Activated CD4-positive, alpha-beta T cell treated with anti-CD3 and anti-CD28 coated beads for 1 hour (primary cell): ENCODE measurements around the gene SYNC.
"Not testable (repeated sequence)": the region's sequence is repeated elsewhere in the genome, so short reads cannot be mapped to it uniquely, and the experiment has no call there.

ENCODE experiments used
- DNase-seq: peaks from one replicate; pipeline ENCODE4 v3.0.0-alpha.2; 2020

Gene SYNC

DNA sequence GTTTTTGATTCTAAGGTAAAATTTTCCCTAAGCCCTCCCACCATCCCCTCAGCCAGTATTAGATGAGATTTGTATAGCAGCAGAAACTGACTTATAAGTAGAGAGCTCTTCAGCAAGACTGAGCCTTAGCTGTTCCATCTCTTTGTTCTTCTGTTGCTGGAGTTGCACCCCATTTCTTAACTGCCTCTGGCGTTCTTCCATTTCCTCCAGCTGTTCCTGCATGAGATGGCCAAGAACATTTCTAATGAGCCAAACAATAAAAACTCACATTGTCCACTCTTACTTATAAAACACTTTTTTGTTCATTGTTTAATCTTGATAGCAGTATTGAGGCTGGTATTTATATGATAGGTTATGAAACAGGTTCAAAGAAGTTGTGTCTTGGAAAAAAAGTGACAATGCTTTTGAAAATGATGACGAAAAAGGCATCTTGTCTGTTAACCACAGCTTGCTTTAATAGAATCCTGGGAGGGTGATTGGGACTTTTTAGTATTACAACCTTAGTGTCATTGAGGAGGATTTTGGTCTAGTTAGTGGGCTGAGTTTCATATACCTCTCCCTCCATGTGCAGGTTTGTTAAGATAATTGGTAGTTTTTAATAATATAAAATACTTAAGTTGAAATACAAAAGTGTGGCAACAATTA is 18.3 kb downstream of the SYNC start:
- DNase-seq = no peak

DNA sequence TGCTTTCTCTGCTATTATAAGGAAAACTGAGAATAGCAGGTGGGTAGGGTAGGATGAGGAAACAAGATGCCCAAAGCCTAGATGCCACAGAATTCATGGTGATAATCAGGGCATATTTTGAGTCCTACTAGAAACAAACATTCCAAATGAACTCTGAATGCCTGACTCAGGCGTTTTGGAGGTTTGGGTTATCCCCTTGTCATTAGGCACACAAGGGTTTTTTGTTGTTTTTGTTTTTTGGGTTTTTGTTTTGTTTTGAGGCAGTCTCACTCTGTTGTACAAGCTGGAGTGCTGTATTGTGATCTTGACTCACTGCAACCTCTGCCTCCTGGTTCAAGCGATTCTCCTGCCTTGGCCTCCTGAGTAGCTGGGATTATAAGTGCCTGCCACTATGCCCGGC is 19.2 kb downstream of the SYNC start:
- no peak for DNase-seq

DNA sequence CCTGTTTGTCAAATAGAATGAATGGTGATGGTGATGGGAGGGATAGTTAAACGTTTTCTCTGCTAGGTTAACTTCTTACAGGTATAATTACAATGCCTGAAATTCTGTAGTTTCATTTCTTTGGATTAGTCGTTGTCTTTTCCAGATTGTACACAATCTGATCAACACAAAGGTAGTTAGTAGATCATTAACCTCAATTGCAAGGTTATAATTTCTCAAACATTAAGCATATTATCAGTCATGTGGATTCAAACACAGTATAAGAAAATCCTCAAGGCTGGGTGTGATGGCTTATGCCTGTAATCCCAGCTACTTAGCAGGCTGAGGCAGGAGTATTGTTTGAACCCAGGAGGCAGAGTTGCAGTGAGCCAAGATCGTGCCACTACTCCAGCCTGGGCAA is 20.6 kb downstream of the SYNC start:
- no peak for DNase-seq

DNA sequence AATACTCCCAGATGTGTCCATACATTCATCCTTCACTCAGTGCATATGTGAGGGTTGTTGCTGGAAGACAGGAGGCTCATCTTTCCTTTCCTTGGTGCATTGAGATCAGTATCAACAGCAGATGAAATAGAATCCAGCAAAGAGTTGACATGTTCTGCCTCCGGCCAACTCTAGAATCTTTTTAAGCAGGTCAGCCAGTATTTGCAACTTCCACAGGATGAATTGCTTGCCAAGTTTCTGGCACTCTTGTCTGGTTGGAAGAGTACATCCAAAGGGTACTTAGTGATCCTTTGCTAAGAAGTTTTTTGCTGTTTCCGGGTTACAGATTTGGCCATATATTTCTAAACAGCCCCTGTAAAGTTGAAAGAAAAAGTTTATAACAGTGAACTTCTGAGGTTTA is 21.1 kb downstream of the SYNC start:
- no peak for DNase-seq

DNA sequence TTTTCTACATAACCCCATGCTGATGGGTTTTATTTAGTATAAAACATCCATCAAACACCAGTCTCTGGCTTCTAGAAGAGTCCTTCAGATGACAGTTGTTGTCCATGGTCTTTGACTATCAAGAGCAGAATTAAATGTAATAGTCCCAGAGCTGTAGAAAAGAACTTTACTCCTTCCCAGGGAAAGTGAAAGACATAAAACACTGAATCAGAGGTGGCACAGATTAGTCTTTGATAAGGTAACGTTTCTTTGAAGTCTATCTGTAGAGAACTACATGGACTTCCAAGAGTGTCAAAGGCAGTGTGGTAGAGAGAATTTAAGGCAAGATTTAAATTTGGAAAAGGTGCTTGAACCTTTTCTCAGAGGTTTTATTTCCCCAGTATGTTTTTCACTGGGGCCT is 21.9 kb downstream of the SYNC start:
- no peak for DNase-seq

DNA sequence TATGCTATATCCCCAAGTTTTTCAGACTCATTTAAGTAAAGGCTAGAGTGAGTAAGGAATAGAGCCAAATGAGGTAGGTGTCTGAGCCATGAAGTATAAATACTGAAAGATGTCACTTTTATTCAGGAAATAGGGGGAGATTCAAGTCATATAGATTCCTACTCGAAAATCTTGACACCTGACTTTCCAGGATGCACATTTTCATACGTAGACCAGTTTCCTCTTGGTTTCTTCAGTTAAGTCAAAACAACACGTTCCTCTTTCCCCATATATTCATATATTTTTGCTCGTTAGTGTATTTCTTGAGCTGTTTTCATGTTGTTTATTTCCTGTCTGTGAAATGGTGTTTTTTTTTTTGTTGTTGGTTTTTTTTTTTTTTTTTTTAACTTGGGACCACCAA is 22.6 kb downstream of the SYNC start:
- DNase-seq = not testable (repeated sequence)

DNA sequence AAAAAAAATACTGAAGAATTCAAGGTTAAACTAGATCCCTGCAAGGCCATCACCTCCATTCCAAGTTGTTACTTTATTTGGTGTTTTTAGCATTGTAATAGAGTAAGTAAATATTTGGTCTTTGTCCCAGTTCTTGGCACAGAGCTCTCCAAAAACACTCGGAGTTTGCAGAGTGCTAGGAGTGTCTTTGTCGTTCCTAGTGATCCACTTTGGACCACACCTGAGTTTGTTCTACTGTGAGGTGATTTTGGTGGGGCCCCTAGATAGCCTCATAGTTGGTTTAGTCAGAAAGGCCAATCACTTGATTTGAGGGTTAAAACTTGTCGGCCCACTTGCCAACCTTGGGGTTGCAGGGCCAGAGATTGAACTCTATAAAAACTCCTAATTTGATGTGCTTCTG is 25.6 kb downstream of the SYNC start:
- no peak for DNase-seq

DNA sequence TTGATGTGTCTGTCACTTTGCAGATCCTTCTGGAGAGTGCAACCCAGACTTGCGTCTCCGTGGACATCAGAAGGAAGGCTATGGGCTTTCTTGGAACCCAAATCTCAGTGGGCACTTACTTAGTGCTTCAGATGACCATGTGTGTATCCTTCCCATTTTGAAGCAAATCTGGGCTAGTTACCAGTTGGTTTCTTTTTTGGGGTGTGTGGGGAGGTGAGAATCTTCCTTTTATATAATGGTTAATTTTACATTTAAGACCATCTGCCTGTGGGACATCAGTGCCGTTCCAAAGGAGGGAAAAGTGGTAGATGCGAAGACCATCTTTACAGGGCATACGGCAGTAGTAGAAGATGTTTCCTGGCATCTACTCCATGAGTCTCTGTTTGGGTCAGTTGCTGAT is 33.9 kb downstream of the SYNC start:
- not testable (repeated sequence) for DNase-seq

DNA sequence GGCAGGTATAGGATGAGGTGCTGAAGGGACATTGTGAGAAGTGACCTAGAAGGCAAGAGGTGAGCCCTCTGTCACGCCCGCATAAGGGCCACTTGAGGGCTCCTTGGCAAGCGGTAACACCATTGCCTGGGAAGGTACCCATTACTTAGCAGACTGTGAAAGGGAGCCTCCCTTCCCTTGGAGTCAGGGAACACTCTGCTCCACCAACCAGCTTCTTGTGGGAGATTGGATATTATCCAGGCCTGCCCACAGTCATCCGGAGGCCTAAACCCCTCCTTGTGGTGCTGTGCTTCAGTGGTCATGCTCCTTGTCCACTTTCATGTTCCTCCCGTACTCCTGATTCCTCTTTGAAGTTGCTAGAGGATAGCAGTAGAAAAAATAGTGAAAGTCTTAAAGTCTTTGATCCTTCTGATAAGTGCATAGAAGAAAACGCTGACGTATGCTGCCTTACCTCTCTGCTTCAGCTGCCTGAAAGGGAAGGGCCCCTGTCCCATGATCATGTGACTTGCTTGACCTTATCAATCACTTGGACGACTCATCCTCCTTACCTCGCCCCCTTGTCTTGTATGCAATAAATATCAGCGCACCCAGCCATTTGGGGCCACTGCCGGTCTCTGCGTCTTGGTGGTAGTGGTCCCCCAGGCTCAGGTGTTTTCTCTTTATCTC is 35.5 kb downstream of the SYNC start:
- DNase-seq = no peak

DNA sequence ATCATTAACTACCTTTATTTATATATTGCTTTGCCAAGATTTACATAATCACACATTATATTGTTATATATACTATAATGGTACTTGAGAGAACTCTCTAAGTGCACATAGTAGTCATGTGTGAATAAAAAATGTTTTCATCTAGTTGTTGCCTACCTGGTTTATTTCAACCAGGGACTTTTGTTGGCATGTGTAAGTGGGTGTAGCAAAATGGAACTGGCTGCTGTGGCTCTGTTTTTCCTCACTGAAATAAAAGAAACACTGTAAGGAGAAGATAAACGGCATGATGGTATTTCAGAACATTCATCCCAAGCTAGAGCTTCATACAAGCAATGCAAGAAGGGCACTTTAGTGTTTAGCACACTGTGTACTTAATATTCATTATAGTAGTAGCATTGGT is 36.7 kb downstream of the SYNC start:
- no peak for DNase-seq

DNA sequence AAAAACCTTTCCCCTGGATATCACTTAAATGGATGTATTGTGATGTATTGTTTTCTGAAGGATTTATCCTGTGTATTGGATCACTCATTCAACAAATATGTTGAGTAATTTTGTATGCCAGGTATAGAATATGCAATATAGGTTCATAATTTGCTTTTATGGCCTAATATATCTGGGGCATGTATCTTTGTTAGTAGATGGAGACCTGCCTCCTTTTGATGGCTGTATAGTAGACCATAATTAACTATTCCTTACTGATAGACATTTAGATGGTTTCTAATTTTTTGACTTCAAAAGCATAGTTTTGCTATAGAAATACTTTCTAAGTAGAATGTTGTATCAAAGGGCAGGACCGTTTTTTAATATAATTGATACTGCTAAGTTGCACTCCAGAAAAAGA is 43.0 kb downstream of the SYNC start:
- DNase-seq = no peak

DNA sequence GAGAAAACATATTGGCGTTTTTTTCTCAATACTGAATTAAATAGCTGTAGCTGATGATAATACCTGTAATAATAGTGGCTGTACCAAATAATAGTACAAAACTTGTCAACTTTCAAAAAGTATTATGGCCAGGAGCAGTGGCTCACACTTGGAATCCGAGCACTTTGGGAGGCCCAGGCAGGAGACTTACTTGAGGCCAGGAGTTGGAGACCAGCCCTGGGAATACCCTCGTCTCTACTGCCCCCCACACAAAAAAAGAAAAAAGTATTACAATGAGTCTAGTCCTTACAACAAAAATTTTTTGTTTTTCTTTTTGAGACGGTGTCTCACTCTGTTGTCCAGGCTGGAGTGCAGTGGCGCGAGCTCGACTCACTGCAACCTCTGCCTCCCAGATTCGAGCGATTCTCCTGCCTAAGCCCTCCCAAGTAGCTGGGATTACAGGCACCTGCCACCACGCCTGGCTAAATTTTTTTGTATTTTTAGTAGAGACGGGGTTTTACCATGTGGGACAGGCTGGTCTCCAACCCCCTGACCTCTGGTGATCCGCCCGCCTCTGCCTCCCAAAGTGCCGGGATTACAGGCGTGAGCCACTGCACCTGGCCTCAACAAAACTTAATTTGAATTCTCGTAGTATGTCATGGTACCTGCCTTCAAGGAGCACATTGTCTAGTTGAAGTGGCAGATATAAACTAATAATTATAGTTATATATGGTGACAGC is 50.2 kb downstream of the SYNC start:
- no peak for DNase-seq

DNA sequence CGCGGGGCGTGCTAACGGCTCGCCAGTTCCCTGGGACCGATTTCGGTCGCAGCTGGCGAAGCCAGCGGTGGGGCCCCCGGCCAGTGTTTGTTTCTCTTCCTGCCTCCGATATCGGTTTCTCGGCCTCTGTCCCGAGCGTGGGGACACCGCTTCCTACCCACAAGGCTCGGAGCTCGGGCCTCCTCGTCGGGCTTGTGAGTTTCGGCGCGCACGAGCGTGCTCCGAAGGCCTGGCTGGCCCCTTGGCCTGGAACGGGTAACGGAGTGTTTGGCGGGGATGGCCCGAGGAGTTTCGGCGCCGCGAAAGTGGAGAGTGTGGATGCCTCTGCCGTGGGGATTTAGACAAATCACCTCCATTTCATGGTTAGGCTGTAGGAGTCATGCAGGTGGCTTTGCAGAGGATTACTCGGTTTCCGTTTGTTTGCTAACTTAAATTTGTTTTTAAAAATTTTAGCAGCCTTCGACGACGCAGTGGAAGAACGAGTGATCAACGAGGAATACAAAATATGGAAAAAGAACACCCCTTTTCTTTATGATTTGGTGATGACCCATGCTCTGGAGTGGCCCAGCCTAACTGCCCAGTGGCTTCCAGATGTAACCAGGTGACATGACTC is 51.0 kb downstream of the SYNC start:
- no peak for DNase-seq

DNA sequence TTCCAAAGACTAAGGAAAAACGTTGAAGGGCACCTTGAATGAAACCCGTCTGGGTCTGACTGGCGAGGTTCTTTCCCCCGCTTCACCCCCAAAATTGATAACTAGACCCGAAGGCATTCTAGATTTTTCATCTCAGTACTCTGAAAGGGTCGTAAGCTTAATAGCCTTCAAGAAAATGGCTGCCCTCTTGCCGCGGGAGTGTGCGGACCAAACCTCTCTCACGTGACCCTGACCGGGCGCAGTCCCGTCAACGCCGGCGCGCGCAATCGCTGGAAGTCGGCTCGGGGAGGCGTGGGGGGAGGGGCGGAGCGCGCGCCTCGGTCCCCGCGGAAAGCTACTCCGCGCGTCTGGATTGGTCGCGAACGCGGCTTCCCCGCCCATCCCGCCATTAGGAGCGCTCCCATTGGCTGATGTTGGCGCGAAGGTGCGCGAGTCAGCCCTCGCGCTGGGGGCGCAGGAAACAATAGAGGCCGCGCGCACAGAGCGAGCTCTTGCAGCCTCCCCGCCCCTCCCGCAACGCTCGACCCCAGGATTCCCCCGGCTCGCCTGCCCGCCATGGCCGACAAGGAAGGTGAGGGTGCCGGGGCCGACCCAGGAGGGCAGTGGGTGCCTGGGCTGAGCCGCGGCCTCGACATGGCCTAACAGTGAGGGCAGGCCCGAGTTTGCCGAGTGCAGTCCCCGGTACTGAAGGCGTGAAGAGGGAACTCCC is 51.7 kb downstream of the SYNC start, which contains the start of gene RBBP4:
Gene RBBP4 (plus strand): TSS at position 457 of the 709 bp plus-strand sequence. CDS start 99 bp downstream, at position 556.
- peak; percentile 98 for DNase-seq

DNA sequence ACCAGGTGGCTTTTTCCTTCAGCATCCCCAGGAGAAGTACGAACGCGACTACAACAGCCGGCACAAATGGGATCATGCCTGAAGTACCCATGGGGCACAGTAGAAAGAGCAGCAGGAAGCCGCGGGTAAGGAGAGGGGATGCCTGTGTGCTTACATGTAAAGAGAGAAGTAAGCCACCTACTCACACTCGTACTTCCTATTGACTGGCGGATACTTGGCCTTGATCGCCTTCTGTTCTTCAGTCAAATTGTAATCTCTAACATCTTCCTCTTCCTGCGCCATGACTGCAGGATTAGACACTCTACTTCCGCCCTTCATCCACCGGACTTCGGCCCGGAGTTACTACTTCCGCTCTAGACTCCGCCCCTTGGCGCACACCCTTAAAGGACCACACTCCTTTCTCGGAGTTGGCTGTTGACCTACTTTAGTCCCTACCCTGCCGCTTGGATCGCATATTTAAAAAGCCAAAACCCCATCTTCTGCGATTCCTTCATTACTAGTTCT is 52.3 kb downstream of the SYNC start, which contains the start of gene ZBTB8OS:
Gene ZBTB8OS (minus strand): TSS at position 303 of the 504 bp plus-strand sequence. CDS start 21 bp downstream, at position 282.
- DNase-seq = peak; percentile 75

DNA sequence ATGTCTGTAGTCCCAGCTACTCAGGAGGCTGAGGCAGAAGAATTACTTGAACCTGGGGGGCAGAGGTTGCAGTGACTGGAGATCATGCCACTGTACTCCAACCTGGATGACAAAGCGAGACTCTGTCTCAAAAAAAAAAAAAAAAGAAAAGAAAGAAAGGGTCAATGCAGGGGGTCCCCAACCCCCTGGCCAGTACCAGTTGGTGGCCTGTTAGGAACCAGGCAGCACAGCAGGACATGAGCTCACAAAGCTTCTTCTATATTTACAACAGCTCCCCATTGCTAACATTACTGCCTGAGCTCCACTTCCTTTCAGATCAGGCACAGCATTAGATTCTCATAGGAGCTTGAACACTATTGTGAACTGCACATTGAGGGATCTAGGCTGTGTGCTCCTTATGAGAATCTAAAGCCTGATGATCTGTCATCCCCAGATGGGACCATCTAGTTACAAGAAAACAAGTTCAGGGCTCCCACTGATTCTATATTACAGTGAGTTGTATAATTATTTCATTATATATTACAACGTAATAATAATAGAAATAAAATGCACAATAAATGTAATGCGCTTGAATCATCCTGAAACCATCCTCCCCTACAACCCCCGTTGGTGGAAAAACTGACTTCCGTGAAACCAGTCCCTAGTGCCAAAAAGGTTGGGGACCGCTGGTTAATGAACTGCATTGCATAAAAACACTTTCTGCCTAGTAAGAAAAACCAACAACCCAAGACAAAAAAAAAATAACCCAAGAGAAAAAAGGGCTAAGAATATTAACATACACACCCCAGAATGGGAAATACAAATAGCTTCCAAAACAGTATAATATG is 55.0 kb downstream of the SYNC start:
- DNase-seq = no peak

DNA sequence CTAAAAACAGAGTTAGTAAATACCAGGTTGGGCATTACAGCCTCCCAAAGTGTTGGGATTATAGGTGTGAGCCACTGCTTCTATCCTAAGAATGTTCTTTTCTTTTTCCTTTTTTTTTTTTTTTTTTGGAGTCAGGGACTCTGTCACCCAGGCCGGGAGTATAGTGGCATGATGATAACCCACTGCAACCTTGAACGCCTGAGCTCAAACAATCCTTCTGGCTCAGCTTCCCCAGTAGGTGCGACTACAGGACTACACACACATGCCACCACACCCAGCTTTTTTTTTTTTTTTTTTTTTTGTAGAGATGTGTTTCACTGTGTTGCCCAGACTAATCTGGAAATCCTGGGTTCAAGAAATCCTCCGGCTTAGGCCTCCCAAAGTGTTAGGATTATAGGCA is 58.1 kb downstream of the SYNC start:
- DNase-seq = no peak

DNA sequence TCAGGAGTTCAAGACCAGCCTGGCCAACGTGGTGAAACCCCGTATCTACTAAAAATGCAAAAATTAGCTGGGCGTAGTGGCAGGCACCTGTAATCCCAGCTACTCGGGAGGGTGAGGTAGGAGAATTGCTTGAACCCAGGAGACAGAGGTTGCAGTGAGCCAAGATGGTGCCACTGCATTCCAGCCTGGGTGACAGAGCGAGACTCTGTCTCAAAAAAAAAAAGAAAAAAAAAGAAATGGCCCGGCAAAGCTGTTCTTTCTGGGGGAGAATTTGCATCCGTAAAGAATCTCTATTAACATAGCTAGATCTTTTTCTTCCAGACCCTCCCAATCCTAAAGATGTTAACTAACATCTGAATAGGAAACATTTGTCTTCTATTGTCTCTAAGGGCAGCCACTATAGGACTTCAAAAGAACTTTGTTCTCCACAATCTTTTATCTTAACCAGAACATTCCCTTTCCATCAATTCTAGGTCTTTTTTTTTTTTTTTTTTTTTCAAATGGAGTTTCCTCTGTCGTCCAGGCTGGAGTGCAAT is 60.2 kb downstream of the SYNC start:
- DNase-seq = not testable (repeated sequence)

DNA sequence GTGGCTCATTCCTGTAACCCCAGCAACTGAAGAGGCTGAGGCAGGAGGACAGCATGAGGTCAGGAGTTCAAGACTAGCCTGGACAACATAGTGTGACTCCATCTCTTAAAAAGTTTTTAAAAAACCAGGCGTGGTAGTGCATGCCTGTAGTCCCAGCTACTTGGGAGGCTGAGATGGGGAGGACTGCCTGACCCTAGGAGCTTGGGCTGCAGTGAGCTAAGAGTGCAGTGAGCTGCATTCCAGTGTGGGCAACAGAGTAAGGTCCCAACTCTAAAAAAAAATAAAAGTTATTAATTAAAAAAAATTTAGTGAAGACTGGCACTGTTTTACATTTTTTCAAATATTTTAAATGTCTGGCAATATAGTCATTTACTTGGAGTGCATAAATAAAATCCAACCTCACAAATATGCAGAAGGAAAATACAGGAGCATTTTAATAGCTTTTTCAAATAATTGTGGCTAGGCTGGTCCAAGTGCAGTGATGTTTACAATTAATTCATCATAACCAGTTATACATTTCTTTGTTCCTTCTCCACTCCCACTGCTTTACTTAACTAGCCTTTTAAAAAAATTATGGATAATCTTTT is 63.0 kb downstream of the SYNC start:
- no peak for DNase-seq

DNA sequence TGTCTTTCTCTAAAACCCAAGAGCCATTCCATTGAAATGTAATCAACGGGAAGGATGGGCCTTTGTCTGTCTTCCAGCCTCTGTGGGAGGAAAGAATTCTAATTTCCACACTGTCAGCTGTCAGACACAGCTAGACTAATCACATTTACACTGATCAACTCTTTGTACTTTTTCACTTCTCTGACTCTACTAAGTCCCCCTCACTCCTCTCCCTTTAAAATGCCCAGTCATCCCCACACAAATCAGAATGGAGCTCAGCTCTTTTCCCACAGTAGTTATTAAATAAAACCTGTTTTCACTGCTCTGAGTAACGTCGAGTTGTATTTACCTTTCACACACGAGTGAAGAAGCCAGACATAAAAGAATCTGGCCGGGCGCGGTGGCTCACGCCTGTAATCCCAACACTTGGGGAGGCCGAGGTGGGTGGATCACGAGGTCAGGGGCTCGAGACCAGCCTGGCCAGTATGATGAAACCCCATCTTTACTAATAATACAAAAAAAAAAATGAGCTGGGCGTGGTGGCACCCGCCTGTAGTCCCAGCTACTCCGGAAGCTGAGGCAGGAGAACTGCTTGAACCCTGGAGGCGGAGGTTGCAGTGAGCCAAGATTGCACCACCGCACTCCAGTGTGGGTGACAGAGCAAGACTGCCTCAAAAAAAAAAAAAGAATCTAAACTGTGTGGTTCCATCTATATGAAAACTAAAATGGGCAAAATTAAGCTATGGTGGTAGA is 65.5 kb downstream of the SYNC start:
- DNase-seq = no peak
